Smooth muscle cell (in vitro differentiated cells): ENCODE measurements around the gene FHL3. TPM values are rescaled to one million over a fixed set of nuclear protein-coding genes. Genes with fewer than 3 reads are reported as not detected.

Source experiments
- DNase-seq: peaks from one replicate; lab custom pipeline; 2025; ENCODE audit not compliant: unreplicated experiment; lab: John Stamatoyannopoulos, UW
- H2AFZ ChIP-seq: fragments of 200-600 bp; sonication (generic); 2 replicates; pipeline ENCODE4 v1.6.0; 2016; ENCODE audit warnings: antibody characterized with exemption, low read depth, mild to moderate bottlenecking
- H3F3A ChIP-seq: fragments of 200-600 bp; sonication (generic); 2 replicates; pipeline ENCODE4 v1.6.0; 2017; ENCODE audit warnings: antibody characterized with exemption, low read depth
- H3K27ac ChIP-seq: fragments of 200-600 bp; sonication (generic); 2 replicates; pipeline ENCODE4 v1.5.1; 2016; ENCODE audit warnings: low read depth, mild to moderate bottlenecking
- H3K27me3 ChIP-seq: fragments of 200-600 bp; sonication (generic); 2 replicates; pipeline ENCODE4 v1.6.1; 2016; ENCODE audit warnings: low read depth, mild to moderate bottlenecking
- H3K36me3 ChIP-seq: fragments of 200-600 bp; sonication (generic); 2 replicates; pipeline ENCODE4 v1.5.1; 2016; ENCODE audit warnings: low read depth
- H3K4me1 ChIP-seq: fragments of 200-600 bp; sonication (generic); 2 replicates; pipeline ENCODE4 v1.5.1; 2016; ENCODE audit warnings: low read depth
- H3K4me2 ChIP-seq: fragments of 200-600 bp; sonication (generic); 2 replicates; pipeline ENCODE4 v1.6.0; 2016; ENCODE audit warnings: mild to moderate bottlenecking
- H3K4me3 ChIP-seq: fragments of 200-600 bp; sonication (generic); 2 replicates; pipeline ENCODE4 v1.5.1; 2016; ENCODE audit warnings: mild to moderate bottlenecking
- H3K79me2 ChIP-seq: fragments of 200-600 bp; sonication (generic); 2 replicates; pipeline ENCODE4 v1.6.0; 2016; ENCODE audit warnings: low read depth, mild to moderate bottlenecking
- H3K9ac ChIP-seq: fragments of 200-600 bp; sonication (generic); 2 replicates; pipeline ENCODE4 v1.6.0; 2016; ENCODE audit warnings: low read depth
- H3K9me3 ChIP-seq: fragments of 200-600 bp; sonication (generic); replicated peaks from 2 replicates; pipeline ENCODE4 v1.5.1; 2016; ENCODE audit warnings: low read depth
- H4K20me1 ChIP-seq: fragments of 200-600 bp; sonication (generic); 2 replicates; pipeline ENCODE4 v1.6.0; 2016; ENCODE audit warnings: low read depth
- CTCF ChIP-seq: fragments of 200-600 bp; sonication (generic); IDR thresholded peaks from 2 replicates; pipeline ENCODE4 v1.5.1; 2017; ENCODE audit warnings: borderline replicate concordance, mild to moderate bottlenecking, antibody characterized with exemption; ENCODE audit not compliant: insufficient read depth, poor library complexity, severe bottlenecking
- WGBS: methylation state at CpG from one replicate; pipeline ENCODE4 v1.1.7; 2016; ENCODE audit warnings: low lambda C conversion rate; 5-methylcytosine and 5-hydroxymethylcytosine counted together
- polyA plus RNA-seq: library from polyadenylated mRNA; unstranded; fragments of >200 nt; fragmentation: Nextera tagmentation; extraction: Ambion mirVana; gene quantifications from 2 replicates; pipeline ENCODE4 v1.2.1, GENCODE V29; 2016
- total RNA-seq: library from RNA; depleted of rRNA; stranded (reverse); fragments of >200 nt; gene quantifications from 2 replicates; pipeline ENCODE4 v1.2.3, GENCODE V29; 2014

Gene FHL3
- total and polyA plus RNA-seq, 2 experiments from 2014 or later = 29.5 to 70.2 TPM

DNA sequence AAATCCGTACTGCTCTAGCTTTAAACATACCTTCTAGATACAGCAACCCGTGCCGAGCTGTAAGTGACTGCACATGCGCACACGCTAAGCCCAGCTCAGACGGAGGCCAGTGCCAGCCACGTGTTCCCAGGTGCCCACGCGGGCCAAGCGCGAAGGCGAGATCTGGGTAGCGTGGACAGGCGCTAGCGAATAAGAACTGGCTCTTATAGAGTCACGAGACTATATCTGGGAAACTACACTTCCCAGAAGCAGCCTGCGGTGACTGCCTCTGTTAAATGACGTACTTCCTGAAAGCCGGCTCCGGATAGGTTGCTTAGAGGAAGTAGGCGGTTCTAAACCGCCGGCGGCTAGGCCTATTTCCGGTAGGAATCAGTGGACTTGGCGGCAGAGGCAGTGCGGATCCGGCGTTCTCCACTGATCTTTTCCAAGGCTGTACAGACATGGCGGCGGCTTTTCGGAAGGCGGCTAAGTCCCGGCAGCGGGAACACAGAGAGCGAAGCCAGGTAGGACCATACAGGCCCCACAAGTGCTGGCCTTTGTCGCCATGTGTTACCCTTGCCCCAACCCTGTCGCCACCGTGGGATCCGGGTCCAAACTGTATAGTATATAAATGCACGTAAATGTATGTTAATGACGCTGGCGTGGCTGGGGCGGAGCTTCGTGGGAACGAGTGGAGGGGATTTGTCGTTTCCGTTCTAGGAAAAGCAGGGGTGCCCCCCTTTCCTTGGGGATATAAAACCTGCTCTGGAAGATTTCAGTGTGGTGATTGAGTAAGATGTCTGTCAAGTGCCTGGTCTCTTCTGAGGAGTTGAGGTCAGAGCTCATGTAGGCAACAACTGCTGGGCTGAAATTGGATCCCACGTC is 7.3 kb upstream of the FHL3 start, which contains the start of gene UTP11:
Gene UTP11 (plus strand): TSS at position 372 of the 864 bp plus-strand sequence. CDS start 69 bp downstream, at position 441.
- no peak for TF ChIP-seq CTCF
- Histone ChIP-seq H3K79me2 (peaks cover 44% of the 10 kb centered on the region), H3F3A (peaks cover 20% of the 10 kb centered on the region), H3K4me2 (peak within 1 kb of the TSS; percentile 83), H3K4me1 (peaks cover 14% of the 10 kb centered on the region), H3K27ac (peak within 1 kb of the TSS; percentile 96), H3K9ac (peak within 1 kb of the TSS; percentile 93), H3K36me3 (no peaks in the 10 kb centered on the region), H3K9me3 (no peaks in the 10 kb centered on the region), H2AFZ (peak within 1 kb of the TSS; percentile 66), H4K20me1 (peaks cover 32% of the 10 kb centered on the region), H3K27me3 (no peaks in the 10 kb centered on the region), H3K4me3 (peak within 1 kb of the TSS; percentile 67)
- WGBS = 2% methylated on average over 49 of the region's 49 CpGs
- DNase-seq = peak; percentile 91

- Histone ChIP-seq H2AFZ (no peak overlapping the region), H3K9ac (no peak overlapping the region), H3K27me3 (no peaks in the 10 kb centered on the region), H4K20me1 (peaks cover 17% of the 10 kb centered on the region), H3K4me2 (no peak overlapping the region), H3K79me2 (peaks cover 21% of the 10 kb centered on the region), H3K4me3 (no peak overlapping the region), H3K4me1 (peaks cover 18% of the 10 kb centered on the region), H3K36me3 (no peaks in the 10 kb centered on the region), H3F3A (peaks cover 25% of the 10 kb centered on the region), H3K9me3 (no peaks in the 10 kb centered on the region), H3K27ac (peak overlapping the region; percentile 56)
- 88% methylated on average over 6 of the region's 6 CpGs for WGBS
- no peak for TF ChIP-seq CTCF
- DNase-seq = no peak
Observed at GRCh38 chr1:38009841-38010180, 4.5 kb upstream of the FHL3 start.

DNA sequence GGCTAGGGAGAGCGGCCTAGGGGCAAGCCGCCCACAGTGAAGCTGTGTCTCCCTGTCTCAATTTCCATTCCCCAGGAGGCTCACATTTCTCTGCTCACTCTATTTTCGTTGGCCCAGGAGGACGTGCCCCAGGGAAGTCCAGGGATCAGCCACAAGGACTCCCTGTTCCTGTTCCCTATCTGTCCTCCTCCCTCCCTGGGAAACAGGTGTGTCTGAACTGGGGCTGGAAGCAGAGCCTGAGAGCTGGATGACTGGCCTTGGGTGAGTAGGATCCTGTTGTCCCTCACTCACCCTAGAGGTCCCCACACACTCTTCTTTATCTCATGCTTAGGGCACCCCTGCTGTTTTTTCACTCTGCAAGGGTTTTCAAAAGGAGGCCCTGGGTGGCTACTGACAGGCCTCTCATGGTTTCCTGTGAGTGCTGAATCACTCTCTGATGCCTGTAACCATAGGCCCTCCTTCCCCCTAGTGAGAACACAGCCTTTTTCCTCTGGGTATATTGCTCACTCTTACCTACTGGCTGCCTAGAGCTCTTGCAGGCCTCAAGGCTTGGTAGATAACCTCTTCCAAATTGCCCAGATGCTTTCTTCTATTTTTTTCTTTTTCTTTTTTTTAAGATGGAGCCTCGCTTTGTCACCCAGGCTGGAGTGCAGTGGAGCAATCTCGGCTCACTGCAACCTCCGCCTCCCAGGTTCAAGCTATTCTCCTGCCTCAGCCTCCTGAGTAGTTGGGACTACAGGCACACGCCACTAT is 4.0 kb upstream of the FHL3 start:
- no peak overlapping the region for H2AFZ ChIP-seq
- no peaks in the 10 kb centered on the region for H3K36me3 ChIP-seq
- no peaks in the 10 kb centered on the region for H3K9me3 ChIP-seq
- H3K4me3 ChIP-seq = no peak overlapping the region
- WGBS = 74% methylated on average over 8 of the region's 8 CpGs
- DNase-seq = no peak
- H3K79me2 ChIP-seq = peaks cover 21% of the 10 kb centered on the region
- peaks cover 17% of the 10 kb centered on the region for H4K20me1 ChIP-seq
- peak overlapping the region; percentile 56 for H3K27ac ChIP-seq
- peaks cover 25% of the 10 kb centered on the region for H3F3A ChIP-seq
- peaks cover 18% of the 10 kb centered on the region for H3K4me1 ChIP-seq
- no peak overlapping the region for H3K4me2 ChIP-seq
- no peak for TF ChIP-seq CTCF
- no peaks in the 10 kb centered on the region for H3K27me3 ChIP-seq
- H3K9ac ChIP-seq = peak overlapping the region; percentile 4
